Rectal smooth muscle tissue (tissue), 1 donor: Measurements from ENCODE around the gene LRP1B.
A peak's percentile ranks its signal among the peaks of the same experiment; 100 is the strongest.

Experiments
- H3K27ac ChIP-seq: one replicate; pipeline ENCODE4 v1.7.0; 2013; ENCODE audit warnings: low read depth, low read length, inconsistent platforms
- H3K27me3 ChIP-seq: one replicate; pipeline ENCODE4 v1.7.0; 2013; ENCODE audit warnings: low read length; ENCODE audit not compliant: control insufficient read depth, insufficient read depth
- H3K36me3 ChIP-seq: one replicate; pipeline ENCODE4 v1.7.0; 2013; ENCODE audit warnings: low read length; ENCODE audit not compliant: control insufficient read depth, insufficient read depth
- H3K4me1 ChIP-seq: one replicate; pipeline ENCODE4 v1.7.0; 2013; ENCODE audit warnings: low read length; ENCODE audit not compliant: control insufficient read depth, insufficient read depth
- H3K4me3 ChIP-seq: one replicate; pipeline ENCODE4 v1.7.0; 2013; ENCODE audit warnings: low read length
- H3K9ac ChIP-seq: one replicate; pipeline ENCODE4 v1.7.0; 2013; ENCODE audit warnings: low read length

Gene LRP1B

DNA sequence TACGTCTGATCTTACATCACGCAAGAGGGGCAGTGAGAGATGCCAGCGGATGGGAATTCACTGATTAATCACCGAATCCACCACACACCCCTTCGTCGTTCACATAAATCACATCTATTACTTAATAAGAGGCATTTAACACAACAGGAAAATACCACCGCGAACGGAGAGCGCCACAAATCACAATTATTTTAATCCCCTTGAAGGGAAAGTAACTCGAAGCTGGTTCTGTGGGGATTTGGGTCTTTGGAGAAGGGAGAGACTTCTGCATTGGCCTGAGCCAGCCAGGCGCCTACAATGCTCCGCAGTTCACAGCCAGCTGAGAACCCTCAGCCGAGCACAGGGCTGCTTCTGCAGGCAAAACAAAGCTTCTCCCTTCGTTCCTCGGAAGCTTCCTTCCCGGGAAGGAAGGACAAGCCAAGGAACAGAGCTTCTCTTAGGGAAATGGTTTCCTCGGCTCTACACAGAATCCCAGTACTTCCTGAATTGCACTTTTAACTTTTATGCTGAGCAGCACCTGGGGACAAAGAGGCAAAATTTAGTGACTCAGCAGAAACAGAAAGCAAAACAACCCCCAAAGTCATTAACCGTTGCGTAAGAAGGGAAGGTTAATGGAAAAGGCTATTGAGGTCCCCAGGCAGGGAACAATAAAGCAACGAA, at the start of gene LRP1B:
LRP1B (minus strand) TSS at position 7 of the 660 bp plus-strand sequence. CDS start 287 bp downstream, outside the sequence.
- peak within 1 kb of the TSS; percentile 68 for H3K4me3 ChIP-seq
- no peak within 1 kb of the TSS for H3K9ac ChIP-seq
- H3K36me3 ChIP-seq, result no peaks in the 10 kb centered on the region
- peaks cover 7% of the 10 kb centered on the region for H3K27me3 ChIP-seq
- H3K27ac ChIP-seq, result no peak within 1 kb of the TSS
- H3K4me1 ChIP-seq, result no peaks in the 10 kb centered on the region

- Histone ChIP-seq H3K4me3 (no peak overlapping the region), H3K4me1 (no peaks in the 10 kb centered on the region), H3K9ac (no peak overlapping the region), H3K36me3 (no peaks in the 10 kb centered on the region), H3K27me3 (no peaks in the 10 kb centered on the region), H3K27ac (no peak overlapping the region)
Observed at GRCh38 chr2:142179686-142180085, 48.9 kb upstream of the LRP1B start.

- Histone ChIP-seq H3K36me3 (no peaks in the 10 kb centered on the region), H3K27me3 (no peaks in the 10 kb centered on the region), H3K4me3 (no peak overlapping the region), H3K27ac (no peak overlapping the region), H3K9ac (no peak overlapping the region), H3K4me1 (no peaks in the 10 kb centered on the region)
Observed at GRCh38 chr2:142178604-142179003, 47.8 kb upstream of the LRP1B start.

GRCh38 chr2:142176941-142177340, 46.1 kb upstream of the LRP1B start:
- Histone ChIP-seq H3K4me3 (no peak overlapping the region), H3K36me3 (no peaks in the 10 kb centered on the region), H3K9ac (no peak overlapping the region), H3K27ac (no peak overlapping the region), H3K27me3 (no peaks in the 10 kb centered on the region), H3K4me1 (no peaks in the 10 kb centered on the region)

GRCh38 chr2:142175813-142176338, 45.1 kb upstream of the LRP1B start:
- H3K9ac ChIP-seq, result no peak overlapping the region
- no peaks in the 10 kb centered on the region for H3K27me3 ChIP-seq
- no peaks in the 10 kb centered on the region for H3K36me3 ChIP-seq
- no peaks in the 10 kb centered on the region for H3K4me1 ChIP-seq
- no peak overlapping the region for H3K4me3 ChIP-seq
- H3K27ac ChIP-seq, result no peak overlapping the region

DNA sequence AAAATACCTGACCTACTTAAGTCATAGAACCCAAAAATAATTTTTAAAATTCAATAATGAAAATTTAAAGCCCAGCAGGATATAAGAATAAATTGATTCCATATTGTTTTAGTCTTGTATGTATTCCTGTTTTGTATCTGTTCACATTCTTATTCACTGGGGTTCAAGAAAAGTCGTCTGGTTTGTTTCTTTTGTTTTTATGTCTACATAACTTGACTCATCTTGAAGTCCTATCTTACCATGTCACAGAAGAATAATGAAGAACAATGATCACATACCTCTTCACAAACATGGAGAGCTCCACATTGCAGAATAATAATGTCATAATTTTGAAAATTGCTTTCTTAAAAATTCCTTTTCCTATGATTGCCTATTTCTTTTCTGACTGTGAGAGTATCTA, 43.4 kb upstream of the LRP1B start:
- H3K36me3 ChIP-seq, result no peaks in the 10 kb centered on the region
- H3K27ac ChIP-seq, result no peak overlapping the region
- no peak overlapping the region for H3K9ac ChIP-seq
- H3K27me3 ChIP-seq, result no peaks in the 10 kb centered on the region
- no peaks in the 10 kb centered on the region for H3K4me1 ChIP-seq
- H3K4me3 ChIP-seq, result no peak overlapping the region

- no peak overlapping the region for H3K9ac ChIP-seq
- no peaks in the 10 kb centered on the region for H3K4me1 ChIP-seq
- H3K27ac ChIP-seq, result no peak overlapping the region
- H3K27me3 ChIP-seq, result no peaks in the 10 kb centered on the region
- no peaks in the 10 kb centered on the region for H3K36me3 ChIP-seq
- H3K4me3 ChIP-seq, result no peak overlapping the region
Observed at GRCh38 chr2:142170847-142171246, 40.0 kb upstream of the LRP1B start.

DNA sequence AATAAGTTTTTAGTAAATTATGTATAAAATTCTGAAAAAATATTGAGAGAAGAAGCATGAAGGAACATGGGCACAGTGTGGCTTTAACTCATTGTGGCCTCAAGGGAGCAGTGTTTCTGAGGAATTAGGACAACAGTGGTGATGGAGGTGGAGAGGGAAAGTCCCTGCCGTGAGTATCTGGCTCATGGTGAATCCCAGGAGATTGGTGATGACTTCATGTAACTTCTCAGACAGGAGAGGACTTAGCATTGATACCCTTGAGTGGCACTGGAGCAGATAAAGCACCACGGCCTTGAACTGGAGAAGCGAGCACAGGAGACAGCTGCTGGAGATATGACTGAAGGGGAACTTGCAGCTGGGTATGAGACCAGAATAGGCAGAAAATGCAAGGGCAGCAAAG, 35.0 kb upstream of the LRP1B start:
- Histone ChIP-seq H3K4me3 (no peak overlapping the region), H3K27me3 (no peaks in the 10 kb centered on the region), H3K27ac (no peak overlapping the region), H3K9ac (no peak overlapping the region), H3K4me1 (no peaks in the 10 kb centered on the region), H3K36me3 (no peaks in the 10 kb centered on the region)

DNA sequence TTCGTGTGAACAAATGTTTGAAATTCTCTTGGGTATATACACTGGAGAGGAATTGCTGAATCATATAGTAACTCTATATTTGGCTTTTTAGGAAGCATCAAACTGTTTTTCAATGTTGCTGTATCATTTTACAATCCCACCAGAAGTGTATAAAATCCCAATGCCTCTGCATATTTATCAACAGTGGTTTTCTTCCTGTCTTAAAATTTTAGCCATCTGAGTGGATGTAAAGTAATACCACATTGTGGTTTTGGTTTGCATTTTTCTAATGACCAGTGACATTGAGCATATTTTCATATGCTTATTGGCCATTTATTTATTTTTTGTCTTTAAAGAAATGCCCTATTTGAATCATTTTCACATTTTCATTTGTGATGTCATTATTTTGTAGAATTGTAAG, 22.8 kb upstream of the LRP1B start:
- Histone ChIP-seq H3K9ac (no peak overlapping the region), H3K4me1 (no peaks in the 10 kb centered on the region), H3K27ac (no peak overlapping the region), H3K27me3 (no peaks in the 10 kb centered on the region), H3K4me3 (no peak overlapping the region), H3K36me3 (no peaks in the 10 kb centered on the region)

GRCh38 chr2:142150453-142150852, 19.6 kb upstream of the LRP1B start:
- Histone ChIP-seq H3K27ac (no peak overlapping the region), H3K4me3 (no peak overlapping the region), H3K9ac (no peak overlapping the region), H3K4me1 (no peaks in the 10 kb centered on the region), H3K27me3 (no peaks in the 10 kb centered on the region), H3K36me3 (no peaks in the 10 kb centered on the region)

- no peaks in the 10 kb centered on the region for H3K4me1 ChIP-seq
- H3K27ac ChIP-seq, result no peak overlapping the region
- H3K9ac ChIP-seq, result no peak overlapping the region
- H3K27me3 ChIP-seq, result no peaks in the 10 kb centered on the region
- H3K36me3 ChIP-seq, result no peaks in the 10 kb centered on the region
- H3K4me3 ChIP-seq, result no peak overlapping the region
Observed at GRCh38 chr2:142144547-142144946, 13.7 kb upstream of the LRP1B start.

GRCh38 chr2:142142595-142142994, 11.8 kb upstream of the LRP1B start:
- no peaks in the 10 kb centered on the region for H3K27me3 ChIP-seq
- H3K27ac ChIP-seq, result no peak overlapping the region
- no peaks in the 10 kb centered on the region for H3K36me3 ChIP-seq
- no peak overlapping the region for H3K4me3 ChIP-seq
- no peaks in the 10 kb centered on the region for H3K4me1 ChIP-seq
- no peak overlapping the region for H3K9ac ChIP-seq

GRCh38 chr2:142140434-142140845, 9.6 kb upstream of the LRP1B start:
- no peak overlapping the region for H3K9ac ChIP-seq
- no peak overlapping the region for H3K4me3 ChIP-seq
- H3K27ac ChIP-seq, result no peak overlapping the region
- no peaks in the 10 kb centered on the region for H3K36me3 ChIP-seq
- H3K27me3 ChIP-seq, result no peaks in the 10 kb centered on the region
- H3K4me1 ChIP-seq, result no peaks in the 10 kb centered on the region
